ENCODE results near the gene KLHL29. TPM values are rescaled to one million over a fixed set of nuclear protein-coding genes. Genes with fewer than 3 reads are reported as not detected.

The KLHL29 gene
- total and polyA plus RNA-seq, 4 experiments from 2014 or later: 0.24 to 2.4 (median 1.9) TPM; not detected in 1

DNA sequence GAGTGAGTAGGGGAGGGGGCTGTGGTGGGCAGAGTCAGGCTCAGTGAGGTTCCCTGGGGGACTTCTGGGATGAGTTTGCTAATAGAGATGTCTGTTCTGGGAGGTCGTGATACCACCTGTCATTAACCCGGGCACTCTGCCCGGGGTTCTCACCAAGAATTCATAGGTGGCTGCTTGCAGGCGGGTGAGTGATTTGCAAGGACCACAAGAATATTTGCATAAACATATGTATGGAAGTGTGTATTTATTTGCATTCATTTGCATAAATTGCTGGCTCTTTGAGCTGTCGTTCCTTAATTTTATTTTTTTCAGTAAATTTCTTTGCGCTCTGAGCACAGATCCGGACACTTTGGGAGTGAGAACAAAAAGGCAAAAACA is 282.0 kb downstream of the KLHL29 start:
- DNase-seq: no peak
- Histone ChIP-seq H3K9me3 (ENCODE audit: control insufficient read depth in 1 of 2, low read length in 2 of 2) (no peaks in the 10 kb centered on the region), H3K36me3 (ENCODE audit: insufficient read depth, low read length) (no peaks in the 10 kb centered on the region), H3K27me3 (ENCODE audit: insufficient read depth, low read length) (no peaks in the 10 kb centered on the region), H3K4me3 (ENCODE audit: low read length in 2 of 2) (no peak overlapping the region), H3K27ac (ENCODE audit: low read depth, low read length) (no peak overlapping the region), H3K4me1 (ENCODE audit: insufficient read depth, low read length) (no peaks in the 10 kb centered on the region)
- Mint-ChIP-seq H3K4me3 (no peak overlapping the region), H3K27me3 (peaks cover 3 to 8% of the 10 kb centered on the region in 2 donors), H3K27ac (no peak overlapping the region), H3K36me3 (no peaks in the 10 kb centered on the region), H3K9me3 (peaks cover 0 to 2% (median 0%) of the 10 kb centered on the region in 8 donors), H3K4me1 (peaks cover 0 to 3% (median 0%) of the 10 kb centered on the region in 4 donors)
- intact Hi-C loops (cut with micrococcal nuclease): no loop called here
- ChIA-PET POLR2A (ENCODE audit: partially characterized antibody) (no interaction called here), CTCF (ENCODE audit: partially characterized antibody) (no interaction called here)

DNA sequence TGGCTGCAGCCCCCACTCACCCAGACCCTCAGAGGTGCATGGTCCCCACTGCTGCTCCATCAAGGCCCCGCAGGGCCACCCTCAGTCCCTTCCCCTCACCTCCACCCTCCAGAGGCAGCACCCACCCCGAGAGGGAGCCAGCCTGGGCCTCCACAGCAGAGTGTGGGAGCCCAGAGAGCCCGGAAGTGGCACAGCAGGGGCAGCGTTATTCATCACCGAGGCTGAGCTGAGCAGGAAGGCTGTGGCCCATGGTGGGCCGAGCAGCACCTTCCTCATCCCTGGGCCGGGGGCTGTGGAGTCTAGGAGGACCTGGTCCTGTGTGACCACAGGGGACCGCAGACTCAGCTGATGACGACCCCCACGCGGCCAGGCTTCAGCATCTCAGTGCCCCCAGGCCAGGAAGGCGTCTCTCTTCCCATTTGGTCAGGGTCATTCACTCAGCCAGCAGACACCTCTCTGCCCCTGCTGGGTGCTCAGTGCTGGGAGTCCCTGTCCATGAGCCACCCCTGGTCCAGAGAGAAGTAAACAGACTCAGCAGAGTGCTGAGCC is 283.9 kb downstream of the KLHL29 start:
- H3K4me3 Mint-ChIP-seq: no peak overlapping the region
- H3K4me1 Mint-ChIP-seq: peaks cover 0 to 2% (median 0%) of the 10 kb centered on the region in 4 donors
- peaks cover 0 to 2% (median 0%) of the 10 kb centered on the region in 8 donors for H3K9me3 Mint-ChIP-seq
- Histone ChIP-seq H3K4me3 (ENCODE audit: low read length in 2 of 2) (no peak overlapping the region), H3K9me3 (ENCODE audit: control insufficient read depth in 1 of 2, low read length in 2 of 2) (no peaks in the 10 kb centered on the region), H3K27ac (ENCODE audit: low read depth, low read length) (no peak overlapping the region), H3K27me3 (ENCODE audit: insufficient read depth, low read length) (no peaks in the 10 kb centered on the region), H3K36me3 (ENCODE audit: insufficient read depth, low read length) (no peaks in the 10 kb centered on the region), H3K4me1 (ENCODE audit: insufficient read depth, low read length) (no peaks in the 10 kb centered on the region)
- POLR2A ChIA-PET (ENCODE audit: partially characterized antibody): no interaction called here
- DNase-seq: no peak
- H3K27ac Mint-ChIP-seq: no peak overlapping the region
- CTCF ChIA-PET (ENCODE audit: partially characterized antibody): no interaction called here
- no peaks in the 10 kb centered on the region for H3K36me3 Mint-ChIP-seq
- intact Hi-C loops (cut with micrococcal nuclease): no loop called here
- peaks cover 0 to 8% of the 10 kb centered on the region in 2 donors for H3K27me3 Mint-ChIP-seq

DNA sequence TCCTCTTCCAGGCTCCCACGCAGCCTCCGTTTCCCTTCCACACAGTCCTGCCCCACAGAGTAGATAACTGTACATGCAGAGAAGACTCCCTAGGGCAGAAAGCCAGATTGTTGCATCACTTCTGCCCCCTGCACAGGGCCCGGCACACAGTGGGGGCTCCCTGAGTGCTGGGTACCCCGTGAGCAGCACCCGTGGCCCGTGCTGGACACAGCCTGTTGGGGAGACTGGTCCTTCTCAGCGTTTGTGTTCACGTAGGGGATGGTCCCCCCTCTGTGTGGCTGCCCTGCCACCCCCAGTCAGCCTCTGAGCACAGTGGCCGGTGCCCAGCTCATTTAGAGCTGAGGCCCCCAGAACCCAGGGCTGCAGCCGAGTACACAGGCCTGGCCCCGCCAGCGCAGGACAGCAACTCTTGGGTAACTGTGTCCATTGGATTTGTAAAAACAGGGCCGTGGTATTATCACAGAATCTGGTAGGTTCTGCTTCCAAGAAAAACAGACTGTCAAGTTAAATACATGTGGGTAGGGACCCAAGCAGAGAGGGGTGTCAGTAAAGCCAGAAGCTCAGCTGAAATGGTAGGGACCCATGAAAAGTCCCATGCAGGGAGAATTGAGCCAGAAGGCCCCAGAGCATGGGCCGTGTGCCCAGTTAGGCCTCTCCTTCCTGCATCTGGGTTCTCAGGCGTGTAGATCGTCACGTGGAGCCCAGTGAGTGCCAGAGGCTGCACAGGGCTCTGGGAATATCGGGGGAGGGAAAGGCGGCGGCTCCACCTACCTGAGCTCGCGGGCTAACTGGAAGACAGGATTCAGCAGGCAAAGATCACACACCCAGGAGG is 284.6 kb downstream of the KLHL29 start:
- DNase-seq: no peak
- CTCF ChIA-PET (ENCODE audit: partially characterized antibody): no interaction called here
- Histone ChIP-seq H3K9me3 (ENCODE audit: control insufficient read depth in 1 of 2, low read length in 2 of 2) (no peaks in the 10 kb centered on the region), H3K4me1 (ENCODE audit: insufficient read depth, low read length) (no peaks in the 10 kb centered on the region), H3K27me3 (ENCODE audit: insufficient read depth, low read length) (no peaks in the 10 kb centered on the region), H3K27ac (ENCODE audit: low read depth, low read length) (no peak overlapping the region), H3K36me3 (ENCODE audit: insufficient read depth, low read length) (no peaks in the 10 kb centered on the region), H3K4me3 (ENCODE audit: low read length in 2 of 2) (no peak overlapping the region)
- H3K27ac Mint-ChIP-seq: peak overlapping the region in 2 of 7 donors; percentile 12 to 60
- H3K9me3 Mint-ChIP-seq: peaks cover 0 to 2% (median 0%) of the 10 kb centered on the region in 8 donors
- intact Hi-C loops (cut with micrococcal nuclease): no loop called here
- H3K4me1 Mint-ChIP-seq: peaks cover 0 to 2% (median 0%) of the 10 kb centered on the region in 4 donors
- POLR2A ChIA-PET (ENCODE audit: partially characterized antibody): no interaction called here
- H3K4me3 Mint-ChIP-seq: no peak overlapping the region
- H3K36me3 Mint-ChIP-seq: no peaks in the 10 kb centered on the region
- peaks cover 0 to 5% of the 10 kb centered on the region in 2 donors for H3K27me3 Mint-ChIP-seq

DNA sequence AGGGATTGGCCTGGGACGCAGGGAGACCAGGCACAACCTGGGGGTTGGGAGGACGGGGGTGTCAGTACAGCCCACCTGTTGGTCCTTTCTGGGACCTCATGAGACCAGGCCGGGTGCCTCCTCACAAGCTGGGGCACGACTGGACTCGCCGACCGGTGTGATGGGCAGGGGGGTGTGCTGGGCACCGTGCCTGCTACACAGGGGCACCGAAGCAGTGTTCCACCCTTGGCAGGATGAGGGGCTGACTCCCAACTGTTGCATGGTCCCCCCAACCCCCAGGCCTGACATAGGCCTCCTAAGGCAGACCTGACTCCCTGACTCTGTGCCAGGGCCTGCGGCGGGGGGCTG is 285.2 kb downstream of the KLHL29 start:
- DNase-seq: no peak
- no peaks in the 10 kb centered on the region for H3K4me1 ChIP-seq (ENCODE audit: insufficient read depth, low read length)
- no peaks in the 10 kb centered on the region for H3K27me3 ChIP-seq (ENCODE audit: insufficient read depth, low read length)
- H3K4me1 Mint-ChIP-seq: peaks cover 0 to 2% (median 0%) of the 10 kb centered on the region in 4 donors
- H3K36me3 ChIP-seq (ENCODE audit: insufficient read depth, low read length): no peaks in the 10 kb centered on the region
- ChIA-PET CTCF (ENCODE audit: partially characterized antibody) (no interaction called here), POLR2A (ENCODE audit: partially characterized antibody) (no interaction called here)
- no peak overlapping the region for H3K27ac ChIP-seq (ENCODE audit: low read depth, low read length)
- H3K4me3 ChIP-seq (ENCODE audit: low read length in 2 of 2): no peak overlapping the region
- H3K27me3 Mint-ChIP-seq: peaks cover 2 to 5% of the 10 kb centered on the region in 2 donors
- intact Hi-C loops (cut with micrococcal nuclease): no loop called here
- no peaks in the 10 kb centered on the region for H3K36me3 Mint-ChIP-seq
- no peak overlapping the region for H3K27ac Mint-ChIP-seq
- H3K9me3 ChIP-seq (ENCODE audit: control insufficient read depth in 1 of 2, low read length in 2 of 2): no peaks in the 10 kb centered on the region
- H3K4me3 Mint-ChIP-seq: no peak overlapping the region
- H3K9me3 Mint-ChIP-seq: peaks cover 0 to 2% (median 0%) of the 10 kb centered on the region in 8 donors

DNA sequence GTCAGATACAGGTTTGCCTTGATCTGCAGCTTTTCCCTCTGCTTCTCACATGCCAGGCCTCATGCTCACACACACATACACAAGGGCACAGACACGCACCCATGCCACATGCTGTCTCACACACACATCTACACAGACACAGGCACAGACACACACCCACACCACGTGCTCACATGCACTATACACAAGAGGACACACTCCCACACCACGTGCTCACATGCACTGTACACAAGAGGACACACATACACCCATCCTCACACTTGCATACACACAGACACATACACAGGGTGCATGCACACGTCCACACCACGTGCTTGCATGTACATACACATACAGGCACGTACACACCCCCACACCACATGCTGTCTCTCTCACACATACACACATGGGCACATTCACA is 288.1 kb downstream of the KLHL29 start:
- Mint-ChIP-seq H3K36me3 (peaks cover 0 to 2% of the 10 kb centered on the region in 2 donors), H3K27ac (no peak overlapping the region), H3K4me1 (peaks cover 0 to 2% (median 0%) of the 10 kb centered on the region in 4 donors), H3K4me3 (no peak overlapping the region), H3K9me3 (peaks cover 0 to 17% (median 6%) of the 10 kb centered on the region in 8 donors), H3K27me3 (peaks cover 2 to 10% of the 10 kb centered on the region in 2 donors)
- no peak for DNase-seq
- Histone ChIP-seq H3K27ac (ENCODE audit: low read depth, low read length) (no peak overlapping the region), H3K4me3 (ENCODE audit: low read length in 2 of 2) (no peak overlapping the region), H3K9me3 (ENCODE audit: control insufficient read depth in 1 of 2, low read length in 2 of 2) (no peaks in the 10 kb centered on the region), H3K4me1 (ENCODE audit: insufficient read depth, low read length) (no peaks in the 10 kb centered on the region), H3K36me3 (ENCODE audit: insufficient read depth, low read length) (no peaks in the 10 kb centered on the region), H3K27me3 (ENCODE audit: insufficient read depth, low read length) (no peaks in the 10 kb centered on the region)
- ChIA-PET POLR2A (ENCODE audit: partially characterized antibody) (no interaction called here), CTCF (ENCODE audit: partially characterized antibody) (no interaction called here)
- intact Hi-C loops (cut with micrococcal nuclease): no loop called here

DNA sequence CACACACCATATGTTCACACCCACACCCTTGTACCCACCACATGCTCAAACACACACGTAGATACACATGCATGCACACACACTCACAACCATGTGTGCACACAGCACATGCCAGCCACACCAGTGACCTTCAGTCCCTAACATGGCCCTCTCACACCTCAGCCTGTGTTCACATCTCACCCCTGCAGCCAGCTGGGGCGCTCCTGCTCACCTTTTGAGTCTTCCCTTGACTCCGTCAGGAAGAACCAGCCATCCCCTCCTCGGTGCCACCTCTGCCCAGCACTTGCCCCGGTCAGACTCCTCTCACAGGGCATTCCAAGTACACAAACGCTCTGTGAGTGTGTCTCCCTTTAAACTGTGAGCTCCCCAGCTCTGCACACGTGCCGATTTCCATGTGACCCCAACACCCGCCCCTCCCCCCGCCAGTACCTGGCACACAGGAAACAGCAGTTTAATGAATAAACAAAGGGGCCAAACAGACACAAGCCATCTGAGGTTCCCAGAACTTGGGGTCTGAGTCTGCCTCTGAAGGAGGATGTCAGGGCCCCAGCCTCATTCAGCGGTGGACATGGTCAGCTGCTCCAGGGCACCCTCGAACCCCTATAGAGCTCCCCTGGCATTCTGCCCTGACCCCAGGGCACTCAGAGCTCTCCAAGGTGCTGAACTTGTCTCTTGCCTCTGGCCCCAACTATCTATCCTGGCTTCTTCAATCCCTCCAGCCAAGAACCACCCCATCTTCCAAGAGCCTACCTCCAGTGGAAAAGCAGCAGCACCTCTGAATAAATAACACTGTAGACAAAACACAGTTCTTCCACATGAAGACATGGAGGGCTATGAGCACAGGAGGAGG is 289.1 kb downstream of the KLHL29 start:
- DNase-seq: no peak
- Mint-ChIP-seq H3K4me1 (peaks cover 0 to 2% (median 0%) of the 10 kb centered on the region in 4 donors), H3K27me3 (peaks cover 2 to 9% of the 10 kb centered on the region in 2 donors), H3K4me3 (no peak overlapping the region), H3K27ac (no peak overlapping the region), H3K9me3 (peaks cover 0 to 23% (median 10%) of the 10 kb centered on the region in 8 donors), H3K36me3 (peaks cover 0 to 3% of the 10 kb centered on the region in 2 donors)
- H3K27me3 ChIP-seq (ENCODE audit: insufficient read depth, low read length): no peaks in the 10 kb centered on the region
- intact Hi-C loops (cut with micrococcal nuclease): no loop called here
- H3K4me3 ChIP-seq (ENCODE audit: low read length in 2 of 2): no peak overlapping the region
- H3K4me1 ChIP-seq (ENCODE audit: insufficient read depth, low read length): no peaks in the 10 kb centered on the region
- no peak overlapping the region for H3K27ac ChIP-seq (ENCODE audit: low read depth, low read length)
- ChIA-PET POLR2A (ENCODE audit: partially characterized antibody) (no interaction called here), CTCF (ENCODE audit: partially characterized antibody) (no interaction called here)
- H3K9me3 ChIP-seq (ENCODE audit: control insufficient read depth in 1 of 2, low read length in 2 of 2): no peaks in the 10 kb centered on the region
- H3K36me3 ChIP-seq (ENCODE audit: insufficient read depth, low read length): no peaks in the 10 kb centered on the region

DNA sequence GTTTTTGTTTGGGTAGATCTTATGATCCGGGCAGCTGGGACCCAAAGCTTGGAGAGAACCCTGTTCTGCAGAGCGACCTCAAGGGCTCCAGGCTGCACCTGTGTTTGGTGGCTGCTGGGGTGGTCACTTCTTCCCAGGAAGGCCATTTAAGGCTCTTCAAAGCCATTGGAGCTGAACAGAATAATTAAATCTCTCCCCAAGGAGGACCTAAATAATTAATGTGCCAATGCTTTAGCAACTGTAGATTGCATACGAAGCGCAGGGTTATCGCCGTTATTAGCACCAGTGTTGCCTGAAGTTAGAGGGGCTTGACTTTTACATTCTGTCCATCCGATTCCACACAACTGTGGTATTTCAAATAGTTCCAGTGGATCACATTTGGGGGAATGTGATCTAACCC is 290.5 kb downstream of the KLHL29 start:
- Histone ChIP-seq H3K9me3 (ENCODE audit: control insufficient read depth in 1 of 2, low read length in 2 of 2) (no peaks in the 10 kb centered on the region), H3K27me3 (ENCODE audit: insufficient read depth, low read length) (no peaks in the 10 kb centered on the region), H3K4me3 (ENCODE audit: low read length in 2 of 2) (no peak overlapping the region), H3K4me1 (ENCODE audit: insufficient read depth, low read length) (no peaks in the 10 kb centered on the region), H3K27ac (ENCODE audit: low read depth, low read length) (no peak overlapping the region), H3K36me3 (ENCODE audit: insufficient read depth, low read length) (no peaks in the 10 kb centered on the region)
- Mint-ChIP-seq H3K4me3 (no peak overlapping the region), H3K27me3 (peaks cover 3 to 9% of the 10 kb centered on the region in 2 donors), H3K27ac (no peak overlapping the region), H3K36me3 (peaks cover 0 to 3% of the 10 kb centered on the region in 2 donors), H3K4me1 (peaks cover 0 to 2% (median 0%) of the 10 kb centered on the region in 4 donors), H3K9me3 (peaks cover 0 to 29% (median 10%) of the 10 kb centered on the region in 8 donors)
- CTCF ChIA-PET (ENCODE audit: partially characterized antibody): no interaction called here
- POLR2A ChIA-PET (ENCODE audit: partially characterized antibody): no interaction called here
- intact Hi-C loops (cut with micrococcal nuclease): no loop called here
- no peak for DNase-seq

Measured in CD4-positive, alpha-beta memory T cell (primary cell).